Measurements from ENCODE around the gene MYZAP.

GRCh38 chr15:57570994-57571393, 20.7 kb upstream of the MYZAP start:
- TF ChIP-seq PPARD (CRISPR knock-in tag; IDR thresholded peaks at IDR 0.05): no peak
- no peak for TF ChIP-seq RFX5 (IDR thresholded peaks at IDR 0.05; ENCODE audit: low read depth, low read length)
- TF ChIP-seq ZNF24 (IDR thresholded peaks at IDR 0.05): no peak
- no peak for TF ChIP-seq ZBED1 (IDR thresholded peaks at IDR 0.05)
- no peak for TF ChIP-seq PATZ1 (CRISPR knock-in tag; IDR thresholded peaks at IDR 0.05; ENCODE audit: borderline replicate concordance)
- TF ChIP-seq EP300 (IDR thresholded peaks at IDR 0.05; ENCODE audit: low read length): no peak
- no peak for TF ChIP-seq KDM1A (IDR thresholded peaks at IDR 0.05)
- no peak for TF ChIP-seq CTCF (IDR thresholded peaks at IDR 0.05 in 2 of 3, conservative IDR thresholded peaks at IDR 0.05 in 1 of 3; ENCODE audit: insufficient read depth in 2 of 3, low read depth in 1 of 3, low read length in 3 of 3)
- TF ChIP-seq SREBF2 (CRISPR knock-in tag; IDR thresholded peaks at IDR 0.05): no peak
- no peak for TF ChIP-seq EZH2 (IDR thresholded peaks at IDR 0.05; ENCODE audit: borderline replicate concordance, low read depth, low read length)
- TF ChIP-seq ZNF124 (CRISPR knock-in tag; IDR thresholded peaks at IDR 0.05): no peak
- no peak for TF ChIP-seq POLR3G (IDR thresholded peaks at IDR 0.05; ENCODE audit: extremely low read depth, insufficient read length, insufficient replicate concordance)
- TF ChIP-seq SMC3 (conservative IDR thresholded peaks at IDR 0.05; ENCODE audit: insufficient read depth, low read depth, low read length): no peak
